Mesenchymal stem cell (in vitro differentiated cells and primary cell): ENCODE measurements around the gene PTPRE.

Source experiments
- DNase-seq: peaks from one replicate; pipeline ENCODE4 v3.0.0-alpha.2; 2013
- H2AFZ ChIP-seq: one replicate; pipeline ENCODE4 v1.6.1; 2013; ENCODE audit warnings: low read depth, mild to moderate bottlenecking, control low read depth, inconsistent platforms, low read length, moderate library complexity
- H2AK5ac ChIP-seq: 2 replicates; pipeline ENCODE4 v1.6.1; 2013; ENCODE audit warnings: low read length, moderate library complexity, mild to moderate bottlenecking, inconsistent platforms; ENCODE audit not compliant: severe bottlenecking
- H2BK120ac ChIP-seq: one replicate; pipeline ENCODE4 v1.6.1; 2013; ENCODE audit warnings: low read depth, mild to moderate bottlenecking, inconsistent platforms, low read length, moderate library complexity
- H2BK12ac ChIP-seq, 2 experiments: one replicate each; pipeline ENCODE4 v1.6.1; 2013; ENCODE audit warnings: inconsistent platforms in 2 of 2, low read length in 2 of 2, mild to moderate bottlenecking in 2 of 2, moderate library complexity in 2 of 2, control low read depth in 1 of 2
- H2BK15ac ChIP-seq: one replicate; pipeline ENCODE4 v1.6.1; 2013; ENCODE audit warnings: mild to moderate bottlenecking, low read depth, inconsistent platforms; ENCODE audit not compliant: poor library complexity, severe bottlenecking
- H2BK5ac ChIP-seq: 2 replicates; pipeline ENCODE4 v1.6.1; 2013; ENCODE audit warnings: low read depth, mild to moderate bottlenecking, low read length, control low read depth, inconsistent platforms; ENCODE audit not compliant: poor library complexity, severe bottlenecking
- H3K14ac ChIP-seq, 2 experiments: one replicate each; pipeline ENCODE4 v1.6.1; 2013; ENCODE audit warnings: inconsistent platforms in 2 of 2, low read length in 2 of 2, control low read depth in 1 of 2, mild to moderate bottlenecking in 1 of 2, moderate library complexity in 1 of 2
- H3K18ac ChIP-seq, 2 experiments: one replicate each; pipeline ENCODE4 v1.6.1; 2013; ENCODE audit warnings: inconsistent platforms in 2 of 2, low read length in 2 of 2, control low read depth in 1 of 2, low read depth in 1 of 2, mild to moderate bottlenecking in 1 of 2
- H3K23ac ChIP-seq, 2 experiments: one replicate each; pipeline ENCODE4 v1.6.1; 2013; ENCODE audit warnings: inconsistent platforms in 2 of 2, low read length in 2 of 2, mild to moderate bottlenecking in 2 of 2, moderate library complexity in 2 of 2, control low read depth in 1 of 2
- H3K27ac ChIP-seq: 2 replicates; pipeline ENCODE4 v1.5.1; 2013; ENCODE audit warnings: mild to moderate bottlenecking, moderate library complexity, low read length, control low read depth, inconsistent platforms; ENCODE audit not compliant: poor library complexity, severe bottlenecking
- H3K27me3 ChIP-seq, 2 experiments: 2 replicates each; pipeline versions ENCODE4 v1.6.1 to v1.7.0; 2013; ENCODE audit warnings: low read length in 2 of 2, mild to moderate bottlenecking in 2 of 2, moderate library complexity in 2 of 2, control low read depth in 1 of 2, inconsistent platforms in 1 of 2; ENCODE audit not compliant: control insufficient read depth in 1 of 2, insufficient read depth in 1 of 2
- H3K36me3 ChIP-seq, 2 experiments: 2 replicates each; pipeline versions ENCODE4 v1.6.1 to v1.7.0; 2013; ENCODE audit warnings: low read length in 2 of 2, control low read depth in 1 of 2, inconsistent platforms in 1 of 2, low read depth in 1 of 2, mild to moderate bottlenecking in 1 of 2; ENCODE audit not compliant: insufficient read depth in 2 of 2, control insufficient read depth in 1 of 2
- H3K4ac ChIP-seq, 2 experiments: one replicate each; pipeline ENCODE4 v1.6.1; 2013; ENCODE audit warnings: inconsistent platforms in 2 of 2, low read length in 2 of 2, mild to moderate bottlenecking in 2 of 2, moderate library complexity in 2 of 2, control low read depth in 1 of 2, low read depth in 1 of 2
- H3K4me1 ChIP-seq: 2 replicates; pipeline ENCODE4 v1.6.1; 2013; ENCODE audit warnings: low read depth, low read length, control low read depth; ENCODE audit not compliant: control insufficient read depth, insufficient read depth
- H3K4me2 ChIP-seq: 2 replicates; pipeline ENCODE4 v1.6.1; 2013; ENCODE audit warnings: low read length, mild to moderate bottlenecking, inconsistent platforms; ENCODE audit not compliant: poor library complexity, severe bottlenecking
- H3K4me3 ChIP-seq, 2 experiments: 2 replicates each; pipeline versions ENCODE4 v1.5.1 to v1.7.0; 2013; ENCODE audit warnings: low read length in 2 of 2, mild to moderate bottlenecking in 2 of 2, control low read depth in 1 of 2, low read depth in 1 of 2; ENCODE audit not compliant: insufficient read depth in 1 of 2
- H3K79me1 ChIP-seq: replicated peaks from 2 replicates; pipeline ENCODE4 v1.6.1; 2013; ENCODE audit warnings: mild to moderate bottlenecking, control low read depth, low read length, inconsistent platforms; ENCODE audit not compliant: poor library complexity, severe bottlenecking
- H3K9ac ChIP-seq: 2 replicates; pipeline ENCODE4 v1.7.0; 2013; ENCODE audit warnings: mild to moderate bottlenecking, low read length, moderate library complexity
- H3K9me3 ChIP-seq: 2 replicates; pipeline ENCODE4 v1.7.0; 2013; ENCODE audit warnings: mild to moderate bottlenecking, low read length; ENCODE audit not compliant: control insufficient read depth
- H4K8ac ChIP-seq: one replicate; pipeline ENCODE4 v1.6.1; 2013; ENCODE audit warnings: inconsistent platforms, mild to moderate bottlenecking, low read length, moderate library complexity
- H4K91ac ChIP-seq: one replicate; pipeline ENCODE4 v1.6.1; 2013; ENCODE audit warnings: mild to moderate bottlenecking, low read length, inconsistent platforms
- WGBS: methylation state at CpG from one replicate; pipeline ENCODE4 v1.1.7; 2013; ENCODE audit warnings: mixed read lengths; 5-methylcytosine and 5-hydroxymethylcytosine counted together

PTPRE gene

GRCh38 chr10:128098631-128099030 lies 191.7 kb downstream of the PTPRE start:
- Histone ChIP-seq H3K4me2 (no peak overlapping the region), H3K18ac (no peak overlapping the region), H3K79me1 (peaks cover 16% of the 10 kb centered on the region), H4K91ac (no peak overlapping the region), H3K9me3 (no peaks in the 10 kb centered on the region), H2AFZ (no peak overlapping the region), H2BK12ac (no peak overlapping the region), H3K27me3 (no peaks in the 10 kb centered on the region), H3K4ac (no peak overlapping the region), H2BK120ac (no peak overlapping the region), H3K36me3 (peaks cover 15 to 16% of the 10 kb centered on the region in 2 experiments), H3K4me1 (peaks cover 2% of the 10 kb centered on the region), H3K27ac (no peak overlapping the region), H2AK5ac (no peak overlapping the region), H3K23ac (no peak overlapping the region), H3K14ac (no peak overlapping the region), H4K8ac (no peak overlapping the region), H3K9ac (no peak overlapping the region), H2BK15ac (no peak overlapping the region), H2BK5ac (no peak overlapping the region), H3K4me3 (no peak overlapping the region)
- DNase-seq, result no peak
- 98% methylated on average over 10 of the region's 10 CpGs for WGBS

DNA sequence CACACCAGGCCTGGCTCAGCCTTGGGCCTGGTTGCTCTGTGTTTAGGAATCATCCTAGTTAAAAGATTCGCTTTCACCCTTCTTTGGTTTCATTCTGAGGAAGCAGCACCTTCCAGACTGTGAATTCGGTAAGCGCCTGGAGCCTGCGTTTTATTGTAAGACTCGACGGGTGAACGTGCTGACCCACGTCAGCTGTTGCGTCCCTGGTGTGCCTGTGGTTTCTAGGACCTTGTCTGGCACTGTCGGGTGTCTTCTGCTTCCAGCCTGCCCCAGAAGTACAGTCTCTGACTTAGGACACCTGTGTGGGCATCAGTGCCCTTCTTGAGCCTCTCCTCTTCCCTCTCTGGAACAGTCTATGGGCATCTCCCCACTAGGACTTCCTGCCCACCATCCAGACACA lies 193.0 kb downstream of the PTPRE start:
- H4K91ac ChIP-seq, result no peak overlapping the region
- H3K4me2 ChIP-seq, result no peak overlapping the region
- no peak overlapping the region for H2AK5ac ChIP-seq
- no peak overlapping the region for H3K23ac ChIP-seq
- no peak overlapping the region for H3K9ac ChIP-seq
- H3K4me1 ChIP-seq, result peaks cover 2% of the 10 kb centered on the region
- no peak for DNase-seq
- H3K27ac ChIP-seq, result no peak overlapping the region
- 98% methylated on average over 10 of the region's 10 CpGs for WGBS
- H3K27me3 ChIP-seq, result no peaks in the 10 kb centered on the region
- no peak overlapping the region for H2AFZ ChIP-seq
- H2BK5ac ChIP-seq, result no peak overlapping the region
- no peak overlapping the region for H4K8ac ChIP-seq
- H3K14ac ChIP-seq, result no peak overlapping the region
- H3K4ac ChIP-seq, result no peak overlapping the region
- no peak overlapping the region for H3K18ac ChIP-seq
- H2BK120ac ChIP-seq, result no peak overlapping the region
- H2BK12ac ChIP-seq, result no peak overlapping the region
- no peaks in the 10 kb centered on the region for H3K9me3 ChIP-seq
- H3K4me3 ChIP-seq, result no peak overlapping the region
- peaks cover 22% of the 10 kb centered on the region for H3K79me1 ChIP-seq
- H2BK15ac ChIP-seq, result no peak overlapping the region
- H3K36me3 ChIP-seq, result peaks cover 18 to 23% of the 10 kb centered on the region in 2 experiments

DNA sequence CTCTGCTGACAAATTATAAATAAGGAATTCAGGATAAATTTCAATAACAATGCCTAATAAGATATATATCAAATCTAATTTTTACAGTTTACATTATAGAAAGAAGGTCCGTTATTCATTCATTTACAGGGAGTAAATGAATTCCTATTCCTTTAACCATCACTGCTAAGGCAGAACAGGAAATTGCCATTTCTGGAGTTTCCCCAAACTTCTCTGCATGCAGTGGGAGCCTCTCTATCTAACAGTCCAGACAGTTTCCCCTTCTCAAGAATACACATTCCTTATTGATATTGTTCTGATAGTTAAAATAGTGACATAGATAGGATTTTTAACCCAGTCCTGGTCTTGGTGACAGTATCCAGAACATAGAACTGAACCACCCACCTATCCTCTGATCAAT lies 195.0 kb downstream of the PTPRE start:
- no peak overlapping the region for H2BK12ac ChIP-seq
- no peak overlapping the region for H3K23ac ChIP-seq
- no peak overlapping the region for H2AFZ ChIP-seq
- H3K79me1 ChIP-seq, result peaks cover 31% of the 10 kb centered on the region
- no peak overlapping the region for H3K4me3 ChIP-seq
- H3K14ac ChIP-seq, result no peak overlapping the region
- no peak overlapping the region for H3K9ac ChIP-seq
- H3K36me3 ChIP-seq, result peaks cover 24 to 39% of the 10 kb centered on the region in 2 experiments
- H3K4me1 ChIP-seq, result no peaks in the 10 kb centered on the region
- no peaks in the 10 kb centered on the region for H3K27me3 ChIP-seq
- H3K9me3 ChIP-seq, result no peaks in the 10 kb centered on the region
- no peak overlapping the region for H3K18ac ChIP-seq
- H2BK120ac ChIP-seq, result no peak overlapping the region
- no peak overlapping the region for H4K91ac ChIP-seq
- DNase-seq, result no peak
- H3K4me2 ChIP-seq, result no peak overlapping the region
- no peak overlapping the region for H2AK5ac ChIP-seq
- 90% methylated on average over 1 of the region's 1 CpG for WGBS
- H4K8ac ChIP-seq, result no peak overlapping the region
- no peak overlapping the region for H3K4ac ChIP-seq
- H3K27ac ChIP-seq, result no peak overlapping the region
- H2BK15ac ChIP-seq, result no peak overlapping the region
- H2BK5ac ChIP-seq, result no peak overlapping the region

DNA sequence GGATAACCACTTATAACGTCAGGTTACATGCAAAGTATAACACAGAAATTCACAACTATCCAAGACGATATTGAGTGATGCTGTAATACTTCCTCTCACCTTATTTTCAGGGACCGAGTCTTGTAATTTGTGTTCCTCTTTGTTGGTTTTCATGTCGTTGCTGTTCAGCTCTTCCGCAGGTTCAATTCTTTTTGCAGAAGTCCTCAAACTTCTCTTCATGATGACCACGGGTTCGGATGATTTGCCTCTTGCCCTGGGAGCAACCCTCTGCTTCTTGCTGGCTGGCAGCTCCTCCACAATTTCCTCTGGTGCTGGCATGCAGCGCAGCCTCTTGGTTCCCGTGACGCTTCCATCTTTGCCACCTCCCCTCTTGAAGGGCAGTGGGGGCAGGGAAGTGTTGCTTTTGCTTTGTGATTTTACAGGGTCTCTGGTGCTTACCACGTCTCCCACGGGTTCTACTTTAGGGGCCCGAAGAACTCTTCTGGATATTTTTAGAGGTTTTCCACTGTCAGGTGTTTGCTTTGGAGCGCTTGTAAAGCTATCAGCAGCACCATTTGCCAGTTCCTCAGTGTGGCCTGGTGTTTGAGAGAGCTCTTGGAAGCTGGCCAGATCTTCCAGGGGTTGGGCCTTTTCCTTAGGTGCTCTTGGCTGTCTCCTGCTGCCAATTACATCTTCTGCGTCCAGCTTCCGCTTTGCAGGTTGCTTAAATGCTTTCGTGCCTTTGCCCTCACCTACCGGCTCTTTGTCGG lies 195.8 kb downstream of the PTPRE start:
- Histone ChIP-seq H3K36me3 (peaks cover 30 to 44% of the 10 kb centered on the region in 2 experiments), H3K27ac (no peak overlapping the region), H3K23ac (no peak overlapping the region), H2BK15ac (no peak overlapping the region), H4K8ac (no peak overlapping the region), H3K4me2 (no peak overlapping the region), H4K91ac (no peak overlapping the region), H2AFZ (no peak overlapping the region), H3K18ac (no peak overlapping the region), H3K4me3 (no peak overlapping the region), H3K4ac (no peak overlapping the region), H3K4me1 (no peaks in the 10 kb centered on the region), H3K27me3 (no peaks in the 10 kb centered on the region), H3K14ac (no peak overlapping the region), H3K9ac (no peak overlapping the region), H3K79me1 (peaks cover 35% of the 10 kb centered on the region), H2BK12ac (no peak overlapping the region), H3K9me3 (no peaks in the 10 kb centered on the region), H2BK120ac (no peak overlapping the region), H2AK5ac (no peak overlapping the region), H2BK5ac (no peak overlapping the region)
- WGBS, result 96% methylated on average over 19 of the region's 19 CpGs
- no peak for DNase-seq
